H9 (cell line): Measurements from ENCODE around the gene DDI2. TPM values are rescaled to one million over a fixed set of nuclear protein-coding genes. Genes with fewer than 3 reads are reported as not detected.

Source experiments
- DNase-seq: peaks from one replicate; pipeline ENCODE4 v3.0.0-alpha.2; 2017
- H2AFZ ChIP-seq: one replicate; pipeline ENCODE4 v1.6.1; 2013; ENCODE audit warnings: mild to moderate bottlenecking, low read length, control low read depth, moderate library complexity
- H2AK5ac ChIP-seq: 2 replicates; pipeline ENCODE4 v1.6.1; 2013; ENCODE audit warnings: low read length, control low read depth, mixed read lengths; ENCODE audit not compliant: insufficient read length
- H2BK120ac ChIP-seq: one replicate; pipeline ENCODE4 v1.6.1; 2013; ENCODE audit warnings: low read depth, mild to moderate bottlenecking, low read length, control low read depth, inconsistent platforms; ENCODE audit not compliant: poor library complexity, severe bottlenecking
- H2BK12ac ChIP-seq: 2 replicates; pipeline ENCODE4 v1.6.1; 2013; ENCODE audit warnings: low read length, control low read depth, mixed read lengths, low read depth; ENCODE audit not compliant: insufficient read length
- H2BK15ac ChIP-seq: 2 replicates; pipeline ENCODE4 v1.6.1; 2013; ENCODE audit warnings: low read depth, low read length, control low read depth
- H2BK20ac ChIP-seq: one replicate; pipeline ENCODE4 v1.6.1; 2013; ENCODE audit warnings: low read depth, mild to moderate bottlenecking, low read length, control low read depth, inconsistent platforms; ENCODE audit not compliant: poor library complexity, severe bottlenecking
- H2BK5ac ChIP-seq: 2 replicates; pipeline ENCODE4 v1.6.1; 2013; ENCODE audit warnings: low read length, control low read depth, mixed read lengths; ENCODE audit not compliant: insufficient read length
- H3K14ac ChIP-seq: 2 replicates; pipeline ENCODE4 v1.6.1; 2013; ENCODE audit warnings: low read length, control low read depth; ENCODE audit not compliant: insufficient read depth
- H3K18ac ChIP-seq: 2 replicates; pipeline ENCODE4 v1.6.1; 2013; ENCODE audit warnings: low read depth, mild to moderate bottlenecking, mixed read lengths, low read length, control low read depth; ENCODE audit not compliant: insufficient read length
- H3K23ac ChIP-seq: 2 replicates; pipeline ENCODE4 v1.6.1; 2013; ENCODE audit warnings: low read length, control low read depth, mixed read lengths, low read depth; ENCODE audit not compliant: insufficient read length
- H3K23me2 ChIP-seq: 2 replicates; pipeline ENCODE4 v1.6.1; 2013; ENCODE audit warnings: low read depth, mild to moderate bottlenecking, mixed read lengths, low read length, control low read depth; ENCODE audit not compliant: insufficient read length, poor library complexity, severe bottlenecking
- H3K27ac ChIP-seq: 2 replicates; pipeline ENCODE4 v1.5.1; 2013; ENCODE audit warnings: low read length, control low read depth, mixed read lengths, low read depth; ENCODE audit not compliant: insufficient read length
- H3K27me3 ChIP-seq: 2 replicates; pipeline ENCODE4 v1.6.1; 2013; ENCODE audit warnings: low read length, control low read depth, inconsistent platforms; ENCODE audit not compliant: insufficient read depth
- H3K4ac ChIP-seq: 2 replicates; pipeline ENCODE4 v1.6.1; 2013; ENCODE audit warnings: low read depth, mild to moderate bottlenecking, control low read depth, inconsistent platforms, low read length, moderate library complexity
- H3K4me1 ChIP-seq: 2 replicates; pipeline ENCODE4 v1.6.1; 2013; ENCODE audit warnings: low read length, control low read depth, inconsistent platforms; ENCODE audit not compliant: insufficient read depth
- H3K4me2 ChIP-seq: 2 replicates; pipeline ENCODE4 v1.6.1; 2013; ENCODE audit warnings: low read length, control low read depth, mixed read lengths; ENCODE audit not compliant: insufficient read length, insufficient read depth
- H3K56ac ChIP-seq: 2 replicates; pipeline ENCODE4 v1.6.1; 2013; ENCODE audit warnings: low read depth, mild to moderate bottlenecking, mixed read lengths, low read length, control low read depth; ENCODE audit not compliant: insufficient read length
- H3K79me1 ChIP-seq: 2 replicates; pipeline ENCODE4 v1.6.1; 2013; ENCODE audit warnings: low read depth, mild to moderate bottlenecking, moderate library complexity, low read length, control low read depth, inconsistent platforms; ENCODE audit not compliant: insufficient read depth, poor library complexity, severe bottlenecking
- H3K79me2 ChIP-seq: 2 replicates; pipeline ENCODE4 v1.6.1; 2013; ENCODE audit warnings: low read length, control low read depth, inconsistent platforms; ENCODE audit not compliant: insufficient read depth
- H3K9ac ChIP-seq: 2 replicates; pipeline ENCODE4 v1.6.1; 2013; ENCODE audit warnings: low read length, control low read depth, mixed read lengths; ENCODE audit not compliant: insufficient read length; ENCODE audit errors: extremely low read depth
- H3K9me3 ChIP-seq: one replicate; pipeline ENCODE4 v1.6.1; 2013; ENCODE audit warnings: low read depth, low read length, inconsistent platforms; ENCODE audit not compliant: control insufficient read depth
- H3T11ph ChIP-seq: one replicate; pipeline ENCODE4 v1.6.1; 2013; ENCODE audit warnings: mild to moderate bottlenecking, low read length, control low read depth, inconsistent platforms
- H4K20me1 ChIP-seq: one replicate; pipeline ENCODE4 v1.6.1; 2013; ENCODE audit not compliant: control insufficient read depth, insufficient read length, insufficient read depth
- H4K5ac ChIP-seq: 2 replicates; pipeline ENCODE4 v1.6.1; 2013; ENCODE audit warnings: low read depth, mild to moderate bottlenecking, mixed read lengths, low read length, control low read depth; ENCODE audit not compliant: insufficient read length
- H4K8ac ChIP-seq: replicated peaks from 2 replicates; pipeline ENCODE4 v1.6.1; 2013; ENCODE audit warnings: low read length, control low read depth, mixed read lengths, low read depth; ENCODE audit not compliant: insufficient read length
- H4K91ac ChIP-seq: 2 replicates; pipeline ENCODE4 v1.6.1; 2013; ENCODE audit warnings: low read depth, mild to moderate bottlenecking, moderate library complexity, mixed read lengths, low read length, control low read depth; ENCODE audit not compliant: insufficient read length
- H3K27ac Mint-ChIP-seq, 3 experiments: 2 replicates in 2 of 3; 3 replicates in 1 of 3; pipeline ENCODE4 v1.8.0; 2020 to 2021; ENCODE audit warnings: mixed read lengths in 3 of 3, mild to moderate bottlenecking in 1 of 3, moderate library complexity in 1 of 3
- H3K27me3 Mint-ChIP-seq: 2 replicates; pipeline ENCODE4 v1.8.0; 2021; ENCODE audit warnings: low read depth, mild to moderate bottlenecking, moderate library complexity, mixed read lengths
- H3K36me3 Mint-ChIP-seq, 3 experiments: 2 replicates in 2 of 3; 3 replicates in 1 of 3; pipeline ENCODE4 v1.8.0; 2020 to 2021; ENCODE audit warnings: low read depth in 3 of 3, mixed read lengths in 3 of 3; ENCODE audit not compliant: insufficient read depth in 1 of 3
- H3K4me1 Mint-ChIP-seq, 2 experiments: 2 replicates each; pipeline ENCODE4 v1.8.0; 2020; ENCODE audit warnings: mixed read lengths in 2 of 2
- H3K4me3 Mint-ChIP-seq, 2 experiments: 2 replicates in 1 of 2; 3 replicates in 1 of 2; pipeline ENCODE4 v1.8.0; 2020 to 2021; ENCODE audit warnings: mild to moderate bottlenecking in 2 of 2, mixed read lengths in 2 of 2, moderate library complexity in 1 of 2
- H3K9me3 Mint-ChIP-seq, 2 experiments: 2 replicates in 1 of 2; 3 replicates in 1 of 2; pipeline ENCODE4 v1.8.0; 2020; ENCODE audit warnings: mild to moderate bottlenecking in 2 of 2, mixed read lengths in 2 of 2, moderate library complexity in 1 of 2
- CTCF ChIP-seq: fragments of 200-600 bp; sonication (generic); conservative IDR thresholded peaks from 3 replicates; pipeline ENCODE4 v1.8.0; 2021; ENCODE audit warnings: antibody characterized with exemption, mild to moderate bottlenecking
- WGBS: extraction: QIAGEN DNeasy Blood & Tissue Kit; methylation state at CpG from one replicate; pipeline ENCODE4 v1.1.7; 2013; ENCODE audit warnings: missing lambda C conversion rate, low lambda C conversion rate, mixed read lengths; ENCODE audit not compliant: insufficient read length; ENCODE audit errors: extremely low coverage; 5-methylcytosine and 5-hydroxymethylcytosine counted together
- total RNA-seq: library from RNA; stranded (reverse); gene quantifications from 2 replicates; pipeline ENCODE4 v1.2.1, GENCODE V29; 2021

Gene DDI2
- total RNA-seq, 1 experiment from 2014 or later, result 45.0 TPM

- peaks cover 11 to 16% of the 10 kb centered on the region in 2 experiments for H3K4me1 Mint-ChIP-seq
- Histone ChIP-seq H3K23me2 (no peaks in the 10 kb centered on the region), H3K14ac (no peak overlapping the region), H3K18ac (no peak overlapping the region), H3K79me1 (peaks cover 6% of the 10 kb centered on the region), H2BK20ac (no peak overlapping the region), H3K23ac (no peak overlapping the region), H4K8ac (no peak overlapping the region), H3K56ac (no peak overlapping the region), H3K79me2 (peaks cover 40% of the 10 kb centered on the region; the same call in 1 of the 2 replicates), H3K4me1 (no peaks in the 10 kb centered on the region; the same call in 1 of the 2 replicates), H3T11ph (no peak overlapping the region), H2AK5ac (no peak overlapping the region), H2BK5ac (no peak overlapping the region), H3K27ac (no peak overlapping the region), H3K4me2 (no peak overlapping the region), H4K20me1 (no peaks in the 10 kb centered on the region), H2BK12ac (no peak overlapping the region), H3K4ac (no peak overlapping the region), H3K9me3 (no peaks in the 10 kb centered on the region), H2BK15ac (no peak overlapping the region), H4K91ac (no peak overlapping the region), H2AFZ (no peak overlapping the region), H4K5ac (no peak overlapping the region), H2BK120ac (no peak overlapping the region), H3K9ac (no peak overlapping the region), H3K27me3 (no peaks in the 10 kb centered on the region)
- no CpG with 5 or more reads among the region's 6 CpGs for WGBS
- H3K4me3 Mint-ChIP-seq, result no peak overlapping the region
- DNase-seq, result no peak
- no peaks in the 10 kb centered on the region for H3K27me3 Mint-ChIP-seq
- no peak for TF ChIP-seq CTCF
- peaks cover 12 to 23% (median 21%) of the 10 kb centered on the region in 3 experiments for H3K36me3 Mint-ChIP-seq
- H3K9me3 Mint-ChIP-seq, result no peaks in the 10 kb centered on the region
- no peak overlapping the region for H3K27ac Mint-ChIP-seq
These were observed 6.2 kb downstream of the DDI2 start for GRCh38 chr1:15623435-15623834.
